Lung (tissue), 12 donors: Measurements from ENCODE around the gene PCBP3. TPM values are rescaled to one million over a fixed set of nuclear protein-coding genes. Genes with fewer than 3 reads are reported as not detected.

ENCODE experiments used
- ATAC-seq: fragments of 200-7000 bp; cut with Tn5 transposase; one replicate; pipeline ENCODE4 v1.9.1; 2020; ENCODE audit warnings: moderate number of reproducible peaks; ENCODE audit not compliant: insufficient read depth, low FRiP score
- DNase-seq, 3 donors: peaks; one replicate each; pipeline ENCODE4 v3.0.0-alpha.2; 2013 to 2017
- H3K27ac ChIP-seq, 2 donors: one replicate each; pipeline ENCODE4 v1.5.1; 2013; ENCODE audit warnings: mild to moderate bottlenecking in 2 of 2, moderate library complexity in 2 of 2, control low read depth in 1 of 2, inconsistent platforms in 1 of 2, low read depth in 1 of 2, low read length in 1 of 2
- H3K27me3 ChIP-seq, 3 donors: one replicate each; pipeline ENCODE4 v1.5.1; 2013; ENCODE audit warnings: low read length in 2 of 3; ENCODE audit not compliant: control insufficient read depth in 3 of 3, insufficient read depth in 3 of 3
- H3K36me3 ChIP-seq, 4 donors: one replicate each; pipeline ENCODE4 v1.5.1; 2013; ENCODE audit warnings: low read length in 4 of 4, mild to moderate bottlenecking in 1 of 4, moderate library complexity in 1 of 4; ENCODE audit not compliant: control insufficient read depth in 4 of 4, insufficient read depth in 4 of 4
- H3K4me1 ChIP-seq, 5 donors: one replicate each; pipeline ENCODE4 v1.5.1; 2013; ENCODE audit warnings: low read length in 5 of 5, mild to moderate bottlenecking in 2 of 5, moderate library complexity in 1 of 5; ENCODE audit not compliant: control insufficient read depth in 5 of 5, insufficient read depth in 5 of 5
- H3K4me3 ChIP-seq: one replicate; pipeline ENCODE4 v1.5.1; 2013; ENCODE audit warnings: mild to moderate bottlenecking, control low read depth, moderate library complexity
- H3K9ac ChIP-seq, 2 donors: one replicate each; pipeline ENCODE4 v1.5.1; 2013; ENCODE audit warnings: low read length in 2 of 2, control low read depth in 1 of 2; ENCODE audit not compliant: insufficient read depth in 1 of 2
- H3K9me3 ChIP-seq, 4 donors: one replicate each; pipeline ENCODE4 v1.5.1; 2013; ENCODE audit warnings: low read length in 3 of 4, mild to moderate bottlenecking in 1 of 4, moderate library complexity in 1 of 4; ENCODE audit not compliant: control insufficient read depth in 4 of 4, insufficient read depth in 3 of 4
- CTCF ChIP-seq: IDR thresholded peaks from 2 replicates; pipeline ENCODE4 v1.5.1; 2012; ENCODE audit warnings: mild to moderate bottlenecking; ENCODE audit errors: control extremely low read depth, extremely low read depth
- WGBS, 2 donors: extraction: QIAGEN DNeasy Blood & Tissue Kit; methylation state at CpG; one replicate each; pipeline ENCODE4 v1.1.7; 2013; 5-methylcytosine and 5-hydroxymethylcytosine counted together
- polyA plus RNA-seq, 2 donors: library from polyadenylated mRNA; stranded (reverse); fragments of 200-250 nt; gene quantifications; one replicate each; pipeline ENCODE4 v1.2.1, GENCODE V29; 2013
- total RNA-seq, 2 donors: library from RNA; depleted of rRNA in 1 of 2; stranded (reverse); fragments of >200 nt in 1 of 2; gene quantifications; one replicate each; pipeline ENCODE4 v1.2.1, GENCODE V29; 2014 to 2021
- donor health status: control.
- donor health status: control.
- donor health status: Bipolar disorder and iron deficiency.
- donor health status: healthy.
- donor health status: DM: yes; HTN: yes; CAD: no.

PCBP3 gene
- total and polyA plus RNA-seq, 4 donors, result 1.6 to 8.2 (median 3.1) TPM

- no peak for ATAC-seq
These were observed 209.4 kb downstream of the PCBP3 start for GRCh38 chr21:45852886-45853400.

GRCh38 chr21:45853703-45854342 is 210.3 kb downstream of the PCBP3 start:
- ATAC-seq (no peak), DNase-seq (no peak)
- Histone ChIP-seq H3K4me3 (no peak overlapping the region), H3K9me3 (no peaks in the 10 kb centered on the region), H3K9ac (no peak overlapping the region), H3K4me1 (no peaks in the 10 kb centered on the region), H3K27me3 (no peaks in the 10 kb centered on the region), H3K27ac (no peak overlapping the region), H3K36me3 (no peaks in the 10 kb centered on the region)
- no peak for TF ChIP-seq CTCF
- WGBS, 2 donors, result 81 to 91% methylated on average over 19 of the region's 19 CpGs

More at GRCh38 chr21:45852886-45853400, 209.4 kb downstream of the PCBP3 start:
- no peaks in the 10 kb centered on the region for H3K9me3 ChIP-seq
- no peak overlapping the region for H3K4me3 ChIP-seq
- H3K9ac ChIP-seq, result no peak overlapping the region
- peaks cover 0 to 2% (median 0%) of the 10 kb centered on the region in 3 donors for H3K27me3 ChIP-seq
- 84 to 89% methylated on average over 12 of the region's 12 CpGs for WGBS, 2 donors
- no peaks in the 10 kb centered on the region for H3K4me1 ChIP-seq
- H3K27ac ChIP-seq, result no peak overlapping the region
- no peak for DNase-seq
- no peak for TF ChIP-seq CTCF
- H3K36me3 ChIP-seq, result no peaks in the 10 kb centered on the region

- DNase-seq, result peak in 2 of 3 donors; percentile 12 to 16
These were observed 211.2 kb downstream of the PCBP3 start for GRCh38 chr21:45854690-45855247.

More at GRCh38 chr21:45854690-45855247, 211.2 kb downstream of the PCBP3 start:
- ATAC-seq, result no peak
- H3K36me3 ChIP-seq, result no peaks in the 10 kb centered on the region
- H3K27ac ChIP-seq, result no peak overlapping the region
- no peak overlapping the region for H3K4me3 ChIP-seq
- no peaks in the 10 kb centered on the region for H3K27me3 ChIP-seq
- TF ChIP-seq CTCF, result no peak
- H3K9ac ChIP-seq, result no peak overlapping the region
- WGBS, 2 donors, result 65 to 79% methylated on average over 12 of the region's 12 CpGs
- H3K9me3 ChIP-seq, result no peaks in the 10 kb centered on the region
- no peaks in the 10 kb centered on the region for H3K4me1 ChIP-seq
